Pons (tissue), 1 donor: Measurements from ENCODE around the gene NAT14.

Source experiments
- DNase-seq: peaks from one replicate; pipeline ENCODE4 v3.0.0-alpha.2; 2016; ENCODE audit warnings: low spot score

The NAT14 gene

GRCh38 chr19:55536366-55536765, 51.4 kb downstream of the NAT14 start:
- no peak for DNase-seq
